Measurements from ENCODE around the gene TPSD1. TPM values are rescaled to one million over a fixed set of nuclear protein-coding genes. Genes with fewer than 3 reads are reported as not detected.

Gene TPSD1
- total RNA-seq, 1 experiment from 2014 or later: 0.26 TPM

DNA sequence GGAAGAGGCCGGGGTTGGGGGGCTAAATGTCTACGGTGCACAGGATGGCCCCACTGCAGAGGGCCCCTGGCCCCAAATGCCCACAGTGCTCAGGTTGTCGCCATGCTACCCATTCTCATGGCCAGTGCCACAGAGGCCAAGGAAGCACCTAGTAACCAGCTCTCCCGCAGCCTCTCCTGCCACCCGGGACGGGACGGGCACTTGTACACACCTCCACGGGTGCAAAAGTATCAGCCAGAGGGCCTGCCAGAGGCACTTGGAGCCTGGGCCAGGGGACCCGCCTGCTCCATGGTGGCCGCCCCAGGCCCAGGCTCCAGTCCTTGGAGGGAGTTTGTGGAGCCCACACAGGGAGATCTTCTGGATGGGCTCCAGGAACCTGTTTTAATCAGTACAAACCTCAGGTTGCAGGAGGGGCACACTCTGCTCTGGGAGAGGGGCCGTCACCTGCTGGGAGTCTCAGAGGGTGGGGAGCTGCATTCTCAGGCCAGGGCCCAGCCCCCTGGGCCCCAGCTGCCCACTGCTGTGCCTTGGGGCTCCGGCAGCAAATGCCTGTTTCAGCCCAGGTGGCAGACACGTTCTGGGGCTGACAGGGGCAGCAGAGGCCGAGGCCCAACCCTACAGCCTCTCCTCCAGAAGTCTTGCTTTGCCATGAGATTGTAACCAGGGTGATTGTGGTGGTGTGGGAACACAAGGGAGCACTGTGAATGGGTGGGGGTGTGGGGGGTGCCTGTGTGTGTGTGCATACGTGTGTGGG is 7.9 kb downstream of the TPSD1 start:
- DNase-seq (ENCODE audit: low read depth, low spot score): no peak
- TF ChIP-seq, protein P1, sequence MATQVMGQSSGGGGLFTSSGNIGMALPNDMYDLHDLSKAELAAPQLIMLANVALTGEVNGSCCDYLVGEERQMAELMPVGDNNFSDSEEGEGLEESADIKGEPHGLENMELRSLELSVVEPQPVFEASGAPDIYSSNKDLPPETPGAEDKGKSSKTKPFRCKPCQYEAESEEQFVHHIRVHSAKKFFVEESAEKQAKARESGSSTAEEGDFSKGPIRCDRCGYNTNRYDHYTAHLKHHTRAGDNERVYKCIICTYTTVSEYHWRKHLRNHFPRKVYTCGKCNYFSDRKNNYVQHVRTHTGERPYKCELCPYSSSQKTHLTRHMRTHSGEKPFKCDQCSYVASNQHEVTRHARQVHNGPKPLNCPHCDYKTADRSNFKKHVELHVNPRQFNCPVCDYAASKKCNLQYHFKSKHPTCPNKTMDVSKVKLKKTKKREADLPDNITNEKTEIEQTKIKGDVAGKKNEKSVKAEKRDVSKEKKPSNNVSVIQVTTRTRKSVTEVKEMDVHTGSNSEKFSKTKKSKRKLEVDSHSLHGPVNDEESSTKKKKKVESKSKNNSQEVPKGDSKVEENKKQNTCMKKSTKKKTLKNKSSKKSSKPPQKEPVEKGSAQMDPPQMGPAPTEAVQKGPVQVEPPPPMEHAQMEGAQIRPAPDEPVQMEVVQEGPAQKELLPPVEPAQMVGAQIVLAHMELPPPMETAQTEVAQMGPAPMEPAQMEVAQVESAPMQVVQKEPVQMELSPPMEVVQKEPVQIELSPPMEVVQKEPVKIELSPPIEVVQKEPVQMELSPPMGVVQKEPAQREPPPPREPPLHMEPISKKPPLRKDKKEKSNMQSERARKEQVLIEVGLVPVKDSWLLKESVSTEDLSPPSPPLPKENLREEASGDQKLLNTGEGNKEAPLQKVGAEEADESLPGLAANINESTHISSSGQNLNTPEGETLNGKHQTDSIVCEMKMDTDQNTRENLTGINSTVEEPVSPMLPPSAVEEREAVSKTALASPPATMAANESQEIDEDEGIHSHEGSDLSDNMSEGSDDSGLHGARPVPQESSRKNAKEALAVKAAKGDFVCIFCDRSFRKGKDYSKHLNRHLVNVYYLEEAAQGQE (IDR thresholded peaks at IDR 0.05; ENCODE audit: insufficient read depth in 1 of 2, low read depth in 2 of 2, low read length in 1 of 2): no peak
- TF ChIP-seq TCF7L2 (IDR thresholded peaks at IDR 0.05; ENCODE audit: low read depth, low read length) (no peak), POLR2AphosphoS5 (IDR thresholded peaks at IDR 0.05; ENCODE audit: low read depth, low read length) (no peak), SIN3A (IDR thresholded peaks at IDR 0.05; ENCODE audit: borderline replicate concordance, insufficient read depth, low read depth, low read length) (no peak), CTCF (IDR thresholded peaks at IDR 0.05) (no peak)
- ChIA-PET CTCF (no interaction called here), POLR2A (no interaction called here)
- H3K36me3 ChIP-seq (ENCODE audit: control insufficient read depth, insufficient read depth, low read length): no peaks in the 10 kb centered on the region
- H3K4me3 ChIP-seq (ENCODE audit: low read depth in 2 of 2, low read length in 2 of 2): no peak overlapping the region
- H3K27ac ChIP-seq (ENCODE audit: low read length): no peak overlapping the region
- in situ Hi-C loops (cut with HindIII; ENCODE audit: low pct_unique_long_range_greater_than_20kb, low sequenced_read_pairs): no loop called here
- H3K4me1 ChIP-seq (ENCODE audit: control insufficient read depth, insufficient read depth, low read length): no peaks in the 10 kb centered on the region
- no peak for ATAC-seq
- intact Hi-C loops (cut with micrococcal nuclease; ENCODE audit: unreplicated experiment): no loop called here
- H3K9me3 ChIP-seq (ENCODE audit: control insufficient read depth, insufficient read depth, low read depth, low read length): no peaks in the 10 kb centered on the region
- no TSS peak for BruUV-seq (replicated peaks)
- H3K27me3 ChIP-seq (ENCODE audit: control insufficient read depth, insufficient read depth, low read length): no peaks in the 10 kb centered on the region

DNA sequence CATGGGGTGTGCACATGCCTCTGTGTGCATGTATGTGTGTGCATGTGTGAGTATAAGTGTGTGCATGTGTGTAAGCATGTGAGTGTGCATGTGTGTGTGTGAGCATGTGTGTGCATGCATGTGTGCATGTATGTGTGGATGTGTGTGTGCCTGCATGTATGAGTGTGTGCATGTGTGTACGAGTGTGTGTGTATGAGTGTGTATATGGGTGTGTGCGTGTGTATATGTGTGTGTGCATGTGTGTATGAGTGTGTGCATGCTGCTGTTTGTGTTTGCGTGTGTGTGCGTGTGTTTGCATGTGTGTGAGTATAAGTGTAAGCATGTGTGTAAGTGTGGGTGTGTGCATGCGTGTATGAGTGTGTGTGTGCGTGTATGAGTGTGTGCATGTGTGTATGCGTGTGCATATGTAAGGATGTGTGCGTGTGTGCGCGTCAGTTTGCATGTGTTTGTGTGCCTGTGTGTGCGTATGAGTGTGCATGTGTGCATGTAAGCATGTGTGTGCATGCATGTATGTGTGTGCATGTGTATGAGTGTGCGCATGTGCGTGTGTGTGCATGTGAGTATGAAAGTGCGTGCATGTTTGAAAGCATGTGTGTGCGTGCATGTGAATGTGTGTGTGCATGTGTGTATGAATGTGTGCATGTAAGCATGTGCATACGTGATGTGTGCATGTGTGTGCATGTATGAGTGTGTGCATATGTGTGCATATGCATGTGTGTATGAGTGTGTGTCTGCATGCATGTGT is 8.6 kb downstream of the TPSD1 start:
- in situ Hi-C loops (cut with HindIII; ENCODE audit: low pct_unique_long_range_greater_than_20kb, low sequenced_read_pairs): no loop called here
- H3K4me3 ChIP-seq (ENCODE audit: low read depth in 2 of 2, low read length in 2 of 2): no peak overlapping the region
- CTCF ChIA-PET: no interaction called here
- BruUV-seq (replicated peaks): no TSS peak
- H3K9me3 ChIP-seq (ENCODE audit: control insufficient read depth, insufficient read depth, low read depth, low read length): no peaks in the 10 kb centered on the region
- H3K27me3 ChIP-seq (ENCODE audit: control insufficient read depth, insufficient read depth, low read length): no peaks in the 10 kb centered on the region
- ATAC-seq (no peak), DNase-seq (ENCODE audit: low read depth, low spot score) (no peak)
- TF ChIP-seq TCF7L2 (IDR thresholded peaks at IDR 0.05; ENCODE audit: low read depth, low read length): no peak
- no peak for TF ChIP-seq CTCF (IDR thresholded peaks at IDR 0.05)
- TF ChIP-seq, protein P1 (IDR thresholded peaks at IDR 0.05; ENCODE audit: insufficient read depth in 1 of 2, low read depth in 2 of 2, low read length in 1 of 2): no peak
- no peak for TF ChIP-seq POLR2AphosphoS5 (IDR thresholded peaks at IDR 0.05; ENCODE audit: low read depth, low read length)
- TF ChIP-seq SIN3A (IDR thresholded peaks at IDR 0.05; ENCODE audit: borderline replicate concordance, insufficient read depth, low read depth, low read length): no peak
- intact Hi-C loops (cut with micrococcal nuclease; ENCODE audit: unreplicated experiment): no loop called here
- no peak overlapping the region for H3K27ac ChIP-seq (ENCODE audit: low read length)
- H3K4me1 ChIP-seq (ENCODE audit: control insufficient read depth, insufficient read depth, low read length): no peaks in the 10 kb centered on the region
- H3K36me3 ChIP-seq (ENCODE audit: control insufficient read depth, insufficient read depth, low read length): no peaks in the 10 kb centered on the region
- POLR2A ChIA-PET: no interaction called here

All from Panc1 (cell line).